Activated CD4-positive, alpha-beta T cell treated with anti-CD3 and anti-CD28 coated beads, Interleukin-2, amount 10 ng/mL, durations not matched to agents 24 days and 14 days (primary cell): ENCODE measurements around the gene GPHN. TPM values are rescaled to one million over a fixed set of nuclear protein-coding genes. Genes with fewer than 3 reads are reported as not detected.
"Not testable (repeated sequence)": the region's sequence is repeated elsewhere in the genome, so short reads cannot be mapped to it uniquely, and the experiment has no call there.

ENCODE experiments used
- DNase-seq: peaks from one replicate; pipeline ENCODE4 v3.0.0; 2022
- H3K27ac Mint-ChIP-seq: one replicate; pipeline ENCODE4 v1.8.0; 2022; ENCODE audit warnings: mild to moderate bottlenecking, mixed read lengths
- H3K27me3 Mint-ChIP-seq: one replicate; pipeline ENCODE4 v1.8.0; 2022; ENCODE audit warnings: mixed read lengths
- H3K36me3 Mint-ChIP-seq: one replicate; pipeline ENCODE4 v1.8.0; 2022; ENCODE audit warnings: low read depth, mild to moderate bottlenecking, mixed read lengths
- H3K4me1 Mint-ChIP-seq: one replicate; pipeline ENCODE4 v1.8.0; 2021; ENCODE audit warnings: mixed read lengths
- H3K4me3 Mint-ChIP-seq: one replicate; pipeline ENCODE4 v1.8.0; 2022; ENCODE audit warnings: mild to moderate bottlenecking, moderate library complexity, mixed read lengths
- H3K9me3 Mint-ChIP-seq: one replicate; pipeline ENCODE4 v1.8.0; 2021; ENCODE audit warnings: mixed read lengths
- intact Hi-C: fragments of 100-400 bp; cut with micrococcal nuclease; formaldehyde crosslinking; loops from one replicate; pipeline ENCODE4 v1.15.1; 2023
- total RNA-seq: library from RNA; stranded (reverse); gene quantifications from 2 replicates; pipeline ENCODE4 v1.2.3, GENCODE V29; 2022

The GPHN gene
- total RNA-seq, 1 donor from 2014 or later, result 44.4 TPM

DNA sequence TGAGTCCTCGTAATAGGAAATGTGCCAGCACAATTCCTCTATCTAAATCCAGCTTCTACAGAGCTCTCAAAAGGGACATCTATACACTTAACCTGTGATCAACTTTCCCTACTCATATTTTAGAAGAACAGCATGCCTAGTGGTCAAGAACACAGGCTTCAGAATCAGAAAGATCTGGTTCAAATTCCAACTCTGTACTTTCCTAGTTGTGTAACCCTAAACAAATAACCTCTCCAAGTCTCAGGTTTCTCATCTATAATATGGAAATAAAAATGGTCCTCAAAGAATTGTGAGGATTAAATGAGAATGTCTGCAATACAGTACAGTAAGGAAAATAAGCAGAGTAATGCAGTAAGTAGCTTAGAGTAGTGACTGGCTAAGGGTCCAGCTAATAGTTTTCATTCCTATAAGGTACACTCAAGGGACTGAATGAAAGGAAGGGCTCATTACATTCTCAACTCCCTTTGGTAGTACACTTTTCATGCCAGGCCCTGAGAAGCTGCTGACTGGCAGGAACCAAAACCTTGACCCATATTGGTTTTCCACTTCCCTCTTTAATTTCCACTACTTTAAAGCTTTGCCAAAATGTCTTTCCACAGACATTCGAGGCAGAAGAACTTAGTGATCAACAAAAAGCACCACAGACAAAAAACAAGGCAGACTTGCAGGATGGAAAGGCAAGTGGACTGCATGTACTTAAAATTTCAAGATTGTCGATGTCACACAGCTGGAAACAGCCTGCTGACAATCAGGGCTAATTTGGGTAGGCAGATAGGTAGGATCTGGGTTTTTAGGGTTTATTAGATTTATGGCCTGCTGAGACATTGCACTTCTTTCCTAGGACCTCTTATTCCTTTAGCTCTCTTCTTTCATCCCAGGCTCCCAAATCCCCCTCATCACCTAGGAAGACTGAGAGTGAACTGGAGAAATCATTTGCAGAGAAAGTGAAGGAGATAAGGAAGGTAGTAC lies 17.5 kb upstream of the GPHN start:
- Mint-ChIP-seq H3K4me1 (peaks cover under 1% of the 10 kb centered on the region), H3K27ac (no peak overlapping the region), H3K4me3 (no peak overlapping the region), H3K27me3 (peaks cover 4% of the 10 kb centered on the region), H3K36me3 (no peaks in the 10 kb centered on the region), H3K9me3 (no peaks in the 10 kb centered on the region)
- intact Hi-C loops, result loop anchor here (10.0 kb wide), 2 partner anchors 254 to 794 kb away; no protein-coding TSS in a partner anchor
- DNase-seq, result no peak

DNA sequence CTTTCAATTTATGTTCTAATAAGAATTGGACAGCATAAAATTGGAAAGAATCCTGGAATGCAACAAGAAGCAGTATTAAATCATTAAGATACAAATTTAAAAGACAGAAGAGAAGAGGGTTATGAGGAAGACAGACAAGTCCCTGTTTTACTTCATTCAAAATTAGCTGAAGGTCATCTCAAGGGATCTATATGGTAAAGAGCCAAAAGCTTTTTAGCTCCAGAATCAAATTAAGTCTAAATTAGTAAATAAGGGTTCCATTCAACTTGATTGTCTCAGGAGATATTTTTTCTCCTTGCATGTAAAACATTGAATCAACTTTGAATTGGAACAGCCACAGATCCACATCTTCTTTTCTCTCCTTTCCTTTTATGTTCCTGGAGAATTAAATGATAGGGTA lies 14.2 kb upstream of the GPHN start:
- Mint-ChIP-seq H3K9me3 (no peaks in the 10 kb centered on the region), H3K27ac (no peak overlapping the region), H3K4me1 (peaks cover 18% of the 10 kb centered on the region), H3K36me3 (no peaks in the 10 kb centered on the region), H3K27me3 (peaks cover 5% of the 10 kb centered on the region), H3K4me3 (no peak overlapping the region)
- no peak for DNase-seq
- intact Hi-C loops, result loop anchor here (10.0 kb wide), 2 partner anchors 251 to 791 kb away; no protein-coding TSS in a partner anchor

DNA sequence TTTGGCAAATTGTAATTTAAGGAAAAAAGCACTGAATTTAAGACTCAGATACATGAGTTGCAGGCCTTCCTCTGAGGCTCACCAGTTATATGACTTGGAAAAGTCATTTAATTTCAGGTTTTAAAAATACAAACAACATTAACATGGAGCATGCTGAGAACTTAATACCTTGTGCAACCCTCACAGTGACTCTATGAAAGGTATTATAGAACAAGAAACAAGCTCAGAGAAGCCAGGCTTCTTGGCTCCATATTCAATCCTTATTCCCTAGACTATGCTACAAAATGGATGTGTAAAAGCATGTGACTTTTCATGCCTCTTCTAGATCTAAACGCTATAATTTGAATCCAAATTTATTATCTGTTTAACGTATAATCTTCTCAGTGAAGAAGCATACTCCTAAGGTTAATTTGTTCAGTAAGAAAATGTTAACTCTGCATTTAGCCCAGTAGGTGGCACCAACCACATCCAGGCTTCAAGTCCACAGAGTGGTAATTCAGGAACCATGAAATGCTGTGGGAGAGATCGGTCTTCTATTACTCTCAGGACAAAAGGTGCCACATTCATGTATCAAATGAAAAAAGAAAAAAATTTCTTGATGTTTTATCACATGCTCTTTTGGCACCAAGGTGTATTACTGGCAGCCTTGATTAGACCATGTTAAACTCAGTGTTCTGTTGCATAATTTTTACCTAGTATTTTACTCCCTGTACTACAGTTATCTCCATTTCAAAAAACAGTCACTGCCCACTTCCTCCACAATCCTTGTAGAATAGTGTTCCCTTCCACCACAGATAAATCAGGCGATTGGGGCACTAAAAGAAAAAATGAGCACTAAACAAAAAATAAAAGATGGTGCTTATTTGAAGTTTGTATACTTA lies 12.5 kb upstream of the GPHN start:
- Mint-ChIP-seq H3K9me3 (no peaks in the 10 kb centered on the region), H3K36me3 (no peaks in the 10 kb centered on the region), H3K27me3 (peaks cover 6% of the 10 kb centered on the region), H3K4me1 (peaks cover 22% of the 10 kb centered on the region), H3K27ac (no peak overlapping the region), H3K4me3 (no peak overlapping the region)
- intact Hi-C loops, result loop anchor here (5.0 to 10.0 kb wide), 3 partner anchors 249 to 789 kb away; no protein-coding TSS in a partner anchor
- peak; percentile 79 for DNase-seq

DNA sequence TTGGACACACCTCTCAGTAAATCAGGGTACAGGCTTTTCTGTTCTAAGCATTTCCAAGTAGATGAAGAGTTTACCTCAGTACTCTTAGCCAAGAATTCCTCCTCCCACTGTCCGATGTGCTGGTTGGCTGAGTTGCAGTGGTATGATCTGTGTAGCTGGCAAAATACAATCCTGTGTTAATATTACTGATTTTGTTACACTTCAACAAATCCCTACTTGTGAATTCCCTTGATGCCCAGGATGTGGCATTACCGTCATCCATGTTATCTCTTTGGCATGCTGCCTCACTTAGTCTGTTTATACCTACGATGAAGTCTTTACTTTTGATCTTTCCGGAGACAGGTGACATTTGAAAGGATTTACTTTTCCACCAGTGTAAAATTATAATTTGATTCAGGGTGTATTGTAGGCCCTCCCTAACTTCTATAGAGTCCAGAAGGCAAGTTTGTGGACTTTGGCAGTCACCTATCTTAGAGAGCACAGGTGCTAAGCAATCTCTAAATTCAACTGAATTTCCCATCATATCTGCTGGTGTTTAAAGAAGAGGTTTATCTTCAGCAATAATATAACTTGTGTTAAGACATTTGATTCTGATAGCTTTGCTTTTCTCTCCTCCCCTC lies 11.6 kb upstream of the GPHN start:
- DNase-seq, result peak; percentile 27
- Mint-ChIP-seq H3K9me3 (no peaks in the 10 kb centered on the region), H3K27me3 (peaks cover 10% of the 10 kb centered on the region), H3K4me3 (no peak overlapping the region), H3K4me1 (peaks cover 22% of the 10 kb centered on the region), H3K36me3 (no peaks in the 10 kb centered on the region), H3K27ac (no peak overlapping the region)
- intact Hi-C loops, result loop anchor here (5.0 to 10.0 kb wide), 3 partner anchors 249 to 789 kb away; no protein-coding TSS in a partner anchor

DNA sequence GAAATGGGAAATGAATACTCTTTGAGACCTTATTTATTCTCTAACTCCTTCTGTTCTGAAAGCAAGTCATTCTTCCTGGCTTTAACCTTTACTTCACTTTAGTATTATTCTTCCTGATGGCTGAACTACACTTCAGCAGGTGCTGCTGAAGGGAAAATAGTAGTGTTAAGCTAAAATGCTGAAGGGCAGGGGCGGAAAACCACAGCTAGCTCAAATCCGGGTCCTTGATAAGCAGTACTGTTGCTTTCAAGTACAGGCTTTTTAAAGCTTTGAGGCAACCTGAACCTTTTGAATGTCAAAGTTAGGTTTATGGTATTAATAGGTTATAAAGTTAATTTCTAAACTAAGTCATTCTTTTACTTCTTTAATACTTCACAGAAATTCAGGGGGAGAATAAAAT lies 11.0 kb upstream of the GPHN start:
- DNase-seq, result peak; percentile 62
- Mint-ChIP-seq H3K9me3 (no peaks in the 10 kb centered on the region), H3K4me3 (peak overlapping the region; percentile 26), H3K27ac (no peak overlapping the region), H3K36me3 (no peaks in the 10 kb centered on the region), H3K27me3 (peaks cover 12% of the 10 kb centered on the region), H3K4me1 (peaks cover 22% of the 10 kb centered on the region)
- intact Hi-C loops, result loop anchor here (5.0 to 10.0 kb wide), 3 partner anchors 248 to 788 kb away; no protein-coding TSS in a partner anchor

DNA sequence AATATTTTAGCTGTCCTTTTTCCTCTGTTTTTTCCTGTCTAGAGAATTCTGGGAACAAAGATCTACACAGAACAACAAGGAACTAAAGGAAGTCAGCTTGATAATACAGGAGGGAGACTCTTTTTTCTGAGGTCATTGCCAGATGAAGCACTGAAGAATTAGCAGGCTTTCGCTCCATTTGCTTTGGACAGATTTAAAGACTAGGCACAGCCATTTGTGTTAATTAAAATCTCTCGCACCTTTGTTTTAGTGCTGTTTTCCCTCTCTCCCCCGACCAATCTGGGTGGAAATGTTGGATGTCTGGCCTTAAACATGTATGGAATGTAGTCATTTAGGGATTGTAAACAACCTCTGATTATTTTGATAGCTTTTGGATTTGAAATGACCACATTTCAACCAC lies 9.6 kb upstream of the GPHN start:
- Mint-ChIP-seq H3K4me3 (no peak overlapping the region), H3K27ac (no peak overlapping the region), H3K4me1 (peaks cover 23% of the 10 kb centered on the region), H3K9me3 (no peaks in the 10 kb centered on the region), H3K27me3 (peaks cover 14% of the 10 kb centered on the region), H3K36me3 (peaks cover 1% of the 10 kb centered on the region)
- DNase-seq, result peak; percentile 37
- intact Hi-C loops, result loop anchor here (5.0 to 10.0 kb wide), 3 partner anchors 246 to 786 kb away; no protein-coding TSS in a partner anchor

DNA sequence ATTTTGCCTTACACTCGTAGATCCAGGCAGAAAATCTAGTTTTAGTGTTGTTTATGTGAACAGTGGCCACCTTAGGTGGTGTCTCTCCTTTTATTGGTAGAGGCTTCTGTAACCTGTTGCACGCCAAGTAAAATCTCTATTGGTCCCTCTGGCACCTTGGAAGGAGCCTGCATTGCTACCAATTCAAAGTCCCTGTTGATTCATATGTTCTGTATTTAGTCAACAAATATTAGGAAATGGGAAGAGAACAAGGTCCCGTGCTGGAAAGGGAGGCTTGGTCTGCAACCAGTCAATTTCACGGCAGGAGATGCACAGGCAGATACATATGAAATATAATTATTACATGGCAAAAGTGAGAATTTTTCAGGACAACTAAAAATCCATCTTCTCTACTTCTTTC lies 6.4 kb upstream of the GPHN start:
- H3K27ac Mint-ChIP-seq, result no peak overlapping the region
- peaks cover 1% of the 10 kb centered on the region for H3K36me3 Mint-ChIP-seq
- H3K27me3 Mint-ChIP-seq, result peaks cover 14% of the 10 kb centered on the region
- H3K4me1 Mint-ChIP-seq, result peaks cover 14% of the 10 kb centered on the region
- intact Hi-C loops, result no loop called here
- peak; percentile 31 for DNase-seq
- H3K4me3 Mint-ChIP-seq, result no peak overlapping the region
- no peaks in the 10 kb centered on the region for H3K9me3 Mint-ChIP-seq

DNA sequence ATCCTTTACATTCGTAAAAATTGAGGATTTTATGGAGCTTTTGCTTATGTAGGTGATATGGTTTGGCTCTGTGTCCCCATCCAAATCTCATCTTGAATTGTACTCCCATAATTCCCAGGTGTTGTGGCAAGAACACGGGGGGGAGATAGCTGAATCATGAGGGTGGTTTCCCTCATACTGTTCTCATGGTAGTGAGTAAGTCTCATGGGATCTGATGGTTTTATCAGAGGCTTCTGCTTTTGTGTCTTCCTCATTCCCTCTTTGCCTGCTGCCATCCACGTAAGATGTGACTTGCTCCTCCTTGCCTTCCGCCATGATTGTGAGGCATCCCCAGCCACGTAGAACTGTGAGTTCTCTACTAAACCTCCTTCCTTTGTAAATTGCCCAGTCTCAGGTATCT lies 5.1 kb upstream of the GPHN start:
- H3K9me3 Mint-ChIP-seq, H3K4me3 Mint-ChIP-seq, intact Hi-C loops, H3K27ac Mint-ChIP-seq, H3K4me1 Mint-ChIP-seq, H3K36me3 Mint-ChIP-seq: not testable (repeated sequence)
- peaks cover 11% of the 10 kb centered on the region for H3K27me3 Mint-ChIP-seq
- peak; percentile 27 for DNase-seq

DNA sequence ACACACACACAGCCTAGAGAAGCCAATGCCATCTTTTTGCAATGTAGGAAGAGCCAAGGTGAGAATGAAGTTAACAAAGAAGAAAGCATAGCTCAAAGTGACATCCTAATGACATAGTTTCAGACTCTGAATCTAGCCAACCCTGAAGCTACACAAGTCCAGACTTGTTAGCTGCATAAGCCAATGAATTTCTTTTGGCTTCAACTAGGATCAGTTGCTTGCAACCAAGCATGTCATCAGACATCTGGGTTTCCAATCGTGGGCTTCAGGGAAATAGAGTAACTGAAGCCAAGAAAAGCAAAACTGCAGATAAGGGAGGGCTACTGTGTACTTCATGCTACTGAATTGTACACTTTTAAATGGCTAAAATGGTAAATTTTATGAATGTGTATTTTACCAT lies 4.4 kb upstream of the GPHN start:
- no peaks in the 10 kb centered on the region for H3K9me3 Mint-ChIP-seq
- H3K4me3 Mint-ChIP-seq, result no peak overlapping the region
- peaks cover 8% of the 10 kb centered on the region for H3K4me1 Mint-ChIP-seq
- peaks cover 11% of the 10 kb centered on the region for H3K27me3 Mint-ChIP-seq
- peaks cover 1% of the 10 kb centered on the region for H3K36me3 Mint-ChIP-seq
- no peak overlapping the region for H3K27ac Mint-ChIP-seq
- peak; percentile 51 for DNase-seq
- intact Hi-C loops, result no loop called here

DNA sequence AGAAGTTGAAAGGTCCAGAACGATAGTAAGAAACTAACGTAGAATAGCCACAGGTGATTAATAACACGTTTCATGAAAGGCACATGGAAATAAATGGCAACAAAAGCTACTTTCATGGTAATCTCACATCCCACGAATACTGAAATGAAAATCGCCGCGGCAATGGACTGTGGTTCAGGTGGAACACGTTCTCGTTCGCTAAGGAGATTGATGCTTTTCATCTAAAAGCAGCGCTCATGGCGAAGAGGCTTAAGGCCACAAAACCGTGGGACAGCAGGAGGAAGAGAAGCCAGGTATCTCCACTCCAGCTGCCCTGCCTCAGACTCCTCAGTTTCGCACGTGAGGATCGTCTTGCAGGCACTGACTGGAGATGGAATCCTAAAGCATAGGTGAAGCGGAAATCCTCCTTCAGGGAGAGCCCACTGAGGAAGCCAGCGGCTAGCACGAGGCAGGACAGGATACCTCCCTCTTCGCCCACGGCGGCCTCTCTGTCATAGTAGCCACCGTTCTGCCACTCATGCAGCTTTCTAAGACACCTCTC lies 696 bp upstream of the GPHN start:
- intact Hi-C loops, result loop anchor here (1.0 to 5.0 kb wide), 4 partner anchors 105 to 1310 kb away; partner anchors contain the start of genes FUT8, RAD51B and ZFYVE26
- Mint-ChIP-seq H3K27ac (peak overlapping the region; percentile 96), H3K9me3 (no peaks in the 10 kb centered on the region), H3K27me3 (peaks cover 20% of the 10 kb centered on the region), H3K36me3 (peaks cover 1% of the 10 kb centered on the region), H3K4me1 (peaks cover 23% of the 10 kb centered on the region), H3K4me3 (peak overlapping the region; percentile 89)
- DNase-seq, result no peak

DNA sequence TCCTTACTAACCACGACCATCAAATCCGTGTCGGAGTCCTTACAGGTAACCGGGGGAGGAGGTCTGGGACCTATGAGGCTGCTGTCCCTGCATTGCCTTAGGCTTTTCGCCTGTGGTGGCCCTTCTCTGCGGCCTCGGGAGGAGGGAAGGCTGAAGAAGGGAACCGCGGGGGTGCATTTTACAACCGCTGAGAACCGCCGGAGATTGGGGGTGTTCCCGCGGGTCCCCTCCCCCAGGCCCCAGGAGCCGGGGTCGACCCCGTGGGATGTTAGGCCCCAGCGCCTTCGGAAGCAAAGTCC lies 549 bp downstream of the GPHN start:
- DNase-seq, result no peak
- intact Hi-C loops, result loop anchor here (1.0 to 5.0 kb wide), 5 partner anchors 104 to 1309 kb away; partner anchors contain the start of genes ATP6V1D, FUT8, PALS1 and RAD51B
- Mint-ChIP-seq H3K4me1 (peaks cover 25% of the 10 kb centered on the region), H3K27me3 (peaks cover 23% of the 10 kb centered on the region), H3K4me3 (peak overlapping the region; percentile 89), H3K27ac (peak overlapping the region; percentile 96), H3K36me3 (no peaks in the 10 kb centered on the region), H3K9me3 (no peaks in the 10 kb centered on the region)

DNA sequence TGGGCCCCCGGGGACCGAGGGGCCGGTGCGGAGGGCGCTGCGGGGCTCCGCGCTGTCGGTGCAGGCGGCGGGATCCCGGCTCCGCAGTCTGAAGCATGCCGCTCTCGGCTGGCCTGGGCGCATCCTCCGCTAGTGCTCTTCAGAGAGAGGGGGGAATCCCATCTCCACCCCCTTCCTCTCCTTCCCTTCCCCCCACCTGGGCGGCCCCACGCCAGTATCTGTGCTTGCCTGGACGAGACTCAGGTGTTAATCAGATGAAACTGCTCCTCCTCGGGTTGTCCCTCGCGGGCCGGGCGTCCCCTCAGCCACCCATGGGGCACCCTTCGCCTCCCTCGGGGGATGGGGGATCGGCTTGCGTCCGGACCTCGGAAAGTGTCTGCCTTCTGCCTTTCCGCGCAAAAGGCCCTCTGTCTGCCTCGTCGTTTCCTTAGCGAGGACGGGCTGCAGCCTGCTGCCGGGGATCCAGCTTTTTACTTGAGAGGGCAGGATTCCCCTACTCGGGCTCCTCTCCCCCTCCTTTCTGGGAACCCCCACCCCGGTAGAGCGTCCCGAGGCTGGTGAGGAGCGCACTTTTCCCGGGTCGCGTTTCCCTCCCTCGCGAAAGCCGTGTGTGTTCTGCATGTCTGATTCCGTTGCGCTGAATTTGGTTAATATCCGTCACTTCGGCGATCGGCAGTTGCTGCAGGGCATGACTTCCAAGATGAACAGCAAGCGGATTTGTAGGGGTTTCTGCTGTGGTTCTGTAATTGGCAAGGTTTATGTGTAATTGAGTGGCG lies 1.1 kb downstream of the GPHN start:
- Mint-ChIP-seq H3K4me3 (peak overlapping the region; percentile 89), H3K27me3 (peaks cover 23% of the 10 kb centered on the region), H3K27ac (peak overlapping the region; percentile 80), H3K4me1 (peaks cover 25% of the 10 kb centered on the region), H3K9me3 (no peaks in the 10 kb centered on the region), H3K36me3 (no peaks in the 10 kb centered on the region)
- peak; percentile 85 for DNase-seq
- intact Hi-C loops, result loop anchor here (1.0 to 5.0 kb wide), 5 partner anchors 103 to 1308 kb away; partner anchors contain the start of genes ATP6V1D, FUT8, PALS1 and RAD51B
